ENCODE data around the gene ZNF296. TPM values are rescaled to one million over a fixed set of nuclear protein-coding genes. Genes with fewer than 3 reads are reported as not detected.
A peak's percentile ranks its signal among the peaks of the same experiment; 100 is the strongest.

The ZNF296 gene
- total and polyA plus RNA-seq, 2 of the 13 experiments (the other 11 are each of a cell fraction or from before 2014, with no cell fraction given) = 0.26 to 0.62 TPM

- TF ChIP-seq NCOR1 (IDR thresholded peaks at IDR 0.05; ENCODE audit: borderline replicate concordance, low read length) = no peak
- TF ChIP-seq U2AF2 (IDR thresholded peaks at IDR 0.05; ENCODE audit: low read depth, low read length) = no peak
- no peak for TF ChIP-seq ZNF543 (CRISPR knock-in tag; IDR thresholded peaks at IDR 0.05)
- TF ChIP-seq ZNF607 (CRISPR knock-in tag; IDR thresholded peaks at IDR 0.05; ENCODE audit: borderline replicate concordance) = no peak
- peak; percentile 89 for TF ChIP-seq AGO2 (optimal IDR thresholded peaks at IDR 0.05; ENCODE audit: low read depth, low read length)
- no peak for TF ChIP-seq FOXA3 (CRISPR knock-in tag; IDR thresholded peaks at IDR 0.05)
- TF ChIP-seq NFATC3 (CRISPR knock-in tag; IDR thresholded peaks at IDR 0.05) = no peak
- peak; percentile 26 for TF ChIP-seq HNRNPK (IDR thresholded peaks at IDR 0.05; ENCODE audit: low read depth, low read length, poor library complexity, severe bottlenecking)
- TF ChIP-seq ZNF800 (CRISPR knock-in tag; IDR thresholded peaks at IDR 0.05) = no peak
- no peak for TF ChIP-seq TIGD3 (CRISPR knock-in tag; IDR thresholded peaks at IDR 0.05; ENCODE audit: borderline replicate concordance)
- TF ChIP-seq MAFK (conservative IDR thresholded peaks at IDR 0.05 in 1 of 2, IDR thresholded peaks at IDR 0.05 in 1 of 2; ENCODE audit: low read length in 2 of 2) = no peak
- TF ChIP-seq MBNL3 (CRISPR knock-in tag; conservative IDR thresholded peaks at IDR 0.05) = no peak
- TF ChIP-seq ZNF572 (CRISPR knock-in tag; IDR thresholded peaks at IDR 0.05) = no peak
- Histone ChIP-seq H3K79me2 (ENCODE audit: insufficient read depth, low read length) (no peaks in the 10 kb centered on the region), H3K4me1 (ENCODE audit: insufficient read depth, low read length) (no peaks in the 10 kb centered on the region), H3K9ac (ENCODE audit: insufficient read depth, low read depth, low read length) (no peak overlapping the region), H3K27me3 (ENCODE audit: control insufficient read depth in 1 of 2, insufficient read depth in 2 of 2, low read length in 2 of 2) (no peaks in the 10 kb centered on the region), H3K27ac (ENCODE audit: extremely low read length, insufficient read depth, low read length) (no peak overlapping the region), H3K36me3 (replicated peaks in 1 of 2; ENCODE audit: control insufficient read depth in 1 of 2, insufficient read depth in 2 of 2, low read length in 2 of 2) (peaks cover 48 to 74% of the 10 kb centered on the region in 2 experiments), H3K4me2 (ENCODE audit: low read depth, low read length) (no peak overlapping the region), H4K20me1 (ENCODE audit: insufficient read depth, low read length) (peaks cover 5% of the 10 kb centered on the region; the same call in 1 of the 2 replicates), H3K9me3 (ENCODE audit: low read length) (no peaks in the 10 kb centered on the region), H2AFZ (ENCODE audit: low read length) (no peak overlapping the region), H3K4me3 (replicated peaks in 1 of 3; ENCODE audit: insufficient read depth in 1 of 3, low read depth in 2 of 3, low read length in 3 of 3) (no peak overlapping the region)
- POLR2A ChIA-PET = no interaction called here
- ATAC-seq (no peak), DNase-seq (ENCODE audit: low spot score) (no peak), FAIRE-seq (no peak)
- no TSS peak for BruUV-seq (replicated peaks)
- in situ Hi-C loops (cut with HindIII; ENCODE audit: extremely low pct_ligation_motif_present, low pct_unique_long_range_greater_than_20kb) (loop anchor here (5.0 kb wide), 1 partner anchor 47 kb away; no protein-coding TSS in a partner anchor), intact Hi-C loops (cut with micrococcal nuclease; ENCODE audit: unreplicated experiment) (no loop called here)
- CTCF ChIA-PET (ENCODE audit: low intra/inter-chr PET ratio, low total read pairs) = no interaction called here
- WGBS (ENCODE audit: low lambda C conversion rate) = 98% methylated on average over 74 of the region's 85 CpGs
Observed at GRCh38 chr19:45063851-45064801, 12.2 kb downstream of the ZNF296 start.
